HCT116 (cell line): Measurements from ENCODE around the gene NRCAM. TPM values are rescaled to one million over a fixed set of nuclear protein-coding genes. Genes with fewer than 3 reads are reported as not detected.

Experiments used
- ATAC-seq: fragments of 200-7000 bp; cut with Tn5 transposase; 2 replicates; pipeline ENCODE4 v1.9.1; 2020; ENCODE audit warnings: mild to moderate bottlenecking, moderate library complexity
- BruUV-seq: library from RNA; stranded (reverse); fragments of 400-500 nt; replicated peaks from 2 replicates; lab custom pipeline; 2021; lab: Mats Ljungman, UMichigan
- CTCF ChIA-PET: fragments of 300-600 bp; sonication (Branson Sonifier 250); formaldehyde crosslinking; loops from one replicate; lab custom pipeline; 2021; ENCODE audit warnings: antibody characterized with exemption; lab: Charles Lee
- POLR2A ChIA-PET: fragments of 300-600, 350-600 bp; sonication (Branson Sonifier 250); formaldehyde crosslinking; loops from one replicate; lab custom pipeline; 2021; ENCODE audit warnings: antibody characterized with exemption; lab: Charles Lee
- RAD21 ChIA-PET, 2 experiments: fragments of 300-600 bp; sonication (Branson Sonifier 250); formaldehyde crosslinking; loops; one replicate each; lab custom pipeline; 2023; ENCODE audit warnings: low total read pairs in 2 of 2; ENCODE audit not compliant: uncharacterized antibody in 2 of 2, unreplicated experiment in 2 of 2, low non-redundant PET in 1 of 2; lab: Charles Lee
- DNase-seq: peaks from one replicate; pipeline ENCODE4 v3.0.0-alpha.2; 2010; ENCODE audit warnings: low read depth, low spot score
- H2AFZ ChIP-seq: fragments of 200-600 bp; shearing (Covaris generic), sonication (generic); 2 replicates; pipeline ENCODE4 v1.6.1; 2017; ENCODE audit warnings: low read depth, mixed run types, mixed read lengths, antibody characterized with exemption, low read length; ENCODE audit not compliant: poor library complexity, severe bottlenecking
- H3K27ac ChIP-seq: 2 replicates; pipeline ENCODE4 v1.5.1; 2012; ENCODE audit warnings: low read depth, low read length
- H3K27me3 ChIP-seq: fragments of 200-600 bp; sonication (generic); 2 replicates; pipeline ENCODE4 v1.6.1; 2016; ENCODE audit warnings: mixed run types, low read length, mixed read lengths; ENCODE audit not compliant: insufficient read depth
- H3K36me3 ChIP-seq, 2 experiments: fragments of 200-500 bp in 1 of 2; fragments of 200-600 bp in 1 of 2; sonication (Bioruptor generic) in 1 of 2; sonication (generic) in 1 of 2; 2 replicates each; pipeline versions ENCODE4 v1.5.1 to v1.6.1; 2014 to 2016; ENCODE audit warnings: low read length in 2 of 2, inconsistent platforms in 1 of 2, mixed read lengths in 1 of 2, mixed run types in 1 of 2; ENCODE audit not compliant: insufficient read depth in 2 of 2, control insufficient read depth in 1 of 2
- H3K4me1 ChIP-seq, 2 experiments: fragments of 200-600 bp in 1 of 2; sonication (generic) in 1 of 2; 2 replicates each; pipeline versions ENCODE4 v1.5.1 to v1.6.1; 2012 to 2017; ENCODE audit warnings: low read length in 2 of 2, inconsistent platforms in 1 of 2, mild to moderate bottlenecking in 1 of 2, mixed read lengths in 1 of 2, mixed run types in 1 of 2, moderate library complexity in 1 of 2; ENCODE audit not compliant: insufficient read depth in 2 of 2, control insufficient read depth in 1 of 2
- H3K4me2 ChIP-seq: fragments of 200-600 bp; sonication (generic); 2 replicates; pipeline ENCODE4 v1.6.1; 2017; ENCODE audit warnings: mixed run types, low read length, mixed read lengths
- H3K4me3 ChIP-seq, 2 experiments: fragments of 200-600 bp in 1 of 2; sonication (generic) in 1 of 2; replicated peaks in 1 of 2; 2 replicates each; pipeline ENCODE4 v1.5.1; 2011 to 2016; ENCODE audit warnings: low read length in 2 of 2, control low read depth in 1 of 2, low read depth in 1 of 2, mild to moderate bottlenecking in 1 of 2, mixed read lengths in 1 of 2, mixed run types in 1 of 2
- H3K79me2 ChIP-seq: fragments of 200-600 bp; sonication (generic); 2 replicates; pipeline ENCODE4 v1.6.1; 2017; ENCODE audit warnings: mild to moderate bottlenecking, mixed run types, low read length, moderate library complexity, mixed read lengths; ENCODE audit not compliant: insufficient read depth
- H3K9ac ChIP-seq: fragments of 200-600 bp; sonication (generic); 2 replicates; pipeline ENCODE4 v1.6.1; 2016; ENCODE audit warnings: low read length, mixed read lengths
- H3K9me2 ChIP-seq: fragments of 200-600 bp; sonication (generic), shearing (Covaris generic); 2 replicates; pipeline ENCODE4 v1.6.1; 2017; ENCODE audit warnings: mixed run types, mild to moderate bottlenecking, moderate library complexity; ENCODE audit not compliant: insufficient read depth
- H3K9me3 ChIP-seq, 2 experiments: fragments of 200-500 bp in 1 of 2; fragments of 200-600 bp in 1 of 2; sonication (Bioruptor generic) in 1 of 2; sonication (generic) in 1 of 2; 2 replicates each; pipeline ENCODE4 v1.6.1; 2014 to 2017; ENCODE audit warnings: low read length in 2 of 2, mixed read lengths in 2 of 2, inconsistent platforms in 1 of 2, low read depth in 1 of 2, mild to moderate bottlenecking in 1 of 2, mixed run types in 1 of 2, moderate library complexity in 1 of 2; ENCODE audit not compliant: control insufficient read depth in 1 of 2, insufficient read depth in 1 of 2
- H4K20me1 ChIP-seq: fragments of 200-600 bp; sonication (generic), shearing (Covaris generic); 2 replicates; pipeline ENCODE4 v1.6.1; 2017; ENCODE audit warnings: mixed run types, mild to moderate bottlenecking, moderate library complexity; ENCODE audit not compliant: insufficient read depth
- ATF3 ChIP-seq: IDR thresholded peaks from 2 replicates; pipeline ENCODE4 v1.6.1; 2012
- CBX3 ChIP-seq: IDR thresholded peaks from 2 replicates; pipeline ENCODE4 v1.6.1; 2012; ENCODE audit warnings: low read depth
- CEBPB ChIP-seq: IDR thresholded peaks from 2 replicates; pipeline ENCODE4 v1.6.1; 2012; ENCODE audit warnings: low read depth
- EGR1 ChIP-seq: IDR thresholded peaks from 2 replicates; pipeline ENCODE4 v1.6.1; 2012; ENCODE audit warnings: low read depth
- EZH2 ChIP-seq: fragments of 200-600 bp; sonication (generic); IDR thresholded peaks from 2 replicates; pipeline ENCODE4 v1.6.1; 2017; ENCODE audit warnings: antibody characterized with exemption, mixed run types
- FOSL1 ChIP-seq: IDR thresholded peaks from 2 replicates; pipeline ENCODE4 v1.6.1; 2012; ENCODE audit warnings: low read depth
- JUND ChIP-seq: IDR thresholded peaks from 2 replicates; pipeline ENCODE4 v1.6.1; 2012
- SP1 ChIP-seq: IDR thresholded peaks from 2 replicates; pipeline ENCODE4 v1.6.1; 2012; ENCODE audit warnings: low read depth
- SRF ChIP-seq: IDR thresholded peaks from 2 replicates; pipeline ENCODE4 v1.6.1; 2012; ENCODE audit warnings: low read depth
- TCF7L2 ChIP-seq: IDR thresholded peaks from 2 replicates; pipeline ENCODE4 v1.7.0; 2011; ENCODE audit warnings: borderline replicate concordance, inconsistent platforms; ENCODE audit not compliant: insufficient read depth, insufficient read length; ENCODE audit errors: extremely low read depth
- ZBTB33 ChIP-seq: IDR thresholded peaks from 2 replicates; pipeline ENCODE4 v1.6.1; 2011; ENCODE audit warnings: mild to moderate bottlenecking, low read length, moderate library complexity; ENCODE audit not compliant: insufficient replicate concordance; ENCODE audit errors: extremely low read depth
- ZNF274 ChIP-seq: fragments of 200-500 bp; sonication (Bioruptor generic); IDR thresholded peaks from 2 replicates; pipeline ENCODE4 v1.6.1; 2014; ENCODE audit warnings: mild to moderate bottlenecking, low read depth, low read length, inconsistent platforms
- intact Hi-C: fragments of 100-400 bp; cut with micrococcal nuclease; formaldehyde crosslinking; loops from 2 replicates; pipeline ENCODE4 v1.10.0; 2022
- total RNA-seq: library from RNA; stranded (reverse); gene quantifications from one replicate; pipeline ENCODE4 v1.2.1, GENCODE V29; 2021; ENCODE audit not compliant: unreplicated experiment
- TF ChIP-seq, protein P1 (sequence below), 3 experiments: fragments of 200-600 bp in 1 of 3; sonication (generic) in 1 of 3; IDR thresholded peaks in 2 of 3; conservative IDR thresholded peaks in 1 of 3; 2 replicates each; pipeline ENCODE4 v1.5.1; 2012 to 2017; ENCODE audit warnings: low read depth in 2 of 3, low read length in 2 of 3, antibody characterized with exemption in 1 of 3, borderline replicate concordance in 1 of 3, control low read depth in 1 of 3, mild to moderate bottlenecking in 1 of 3, mixed read lengths in 1 of 3, mixed run types in 1 of 3, moderate library complexity in 1 of 3; ENCODE audit not compliant: insufficient read depth in 1 of 3

Gene NRCAM
- total RNA-seq, 1 experiment from 2014 or later: 0.15 TPM

DNA sequence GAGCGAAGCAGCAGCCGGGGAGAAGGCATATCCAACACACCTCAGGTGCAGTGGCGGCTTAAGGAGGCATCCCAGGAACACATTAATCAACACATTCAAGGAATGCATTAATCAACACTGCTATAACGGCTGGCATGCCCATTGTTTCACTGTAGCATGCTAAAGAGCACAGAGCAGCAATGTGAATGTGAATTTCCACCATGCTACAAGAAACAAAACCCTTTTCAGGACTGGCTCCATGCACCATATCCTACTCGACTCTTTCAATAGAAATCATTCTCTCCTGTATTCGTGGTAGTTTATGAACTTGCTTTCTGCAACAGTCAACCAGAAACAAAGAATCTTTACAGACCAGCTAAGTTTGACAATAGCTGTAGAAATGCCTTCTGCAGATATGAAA is 149.0 kb downstream of the NRCAM start:
- intact Hi-C loops: no loop called here
- CTCF ChIA-PET: no interaction called here
- ATAC-seq (no peak), DNase-seq (no peak)
- H3K27ac ChIP-seq: no peak overlapping the region
- BruUV-seq: no TSS peak
- no peak overlapping the region for H3K4me2 ChIP-seq
- no peak overlapping the region for H2AFZ ChIP-seq
- no peaks in the 10 kb centered on the region for H3K4me1 ChIP-seq
- H4K20me1 ChIP-seq: no peaks in the 10 kb centered on the region
- H3K27me3 ChIP-seq: no peaks in the 10 kb centered on the region
- H3K9me2 ChIP-seq: no peaks in the 10 kb centered on the region
- RAD21 ChIA-PET: no interaction called here
- H3K36me3 ChIP-seq: no peaks in the 10 kb centered on the region
- no peaks in the 10 kb centered on the region for H3K9me3 ChIP-seq
- TF ChIP-seq JUND: no peak
- TF ChIP-seq ZBTB33: no peak
- no peak for TF ChIP-seq SP1
- no peak for TF ChIP-seq ZNF274
- TF ChIP-seq CEBPB: no peak
- no peak for TF ChIP-seq TCF7L2
- TF ChIP-seq EGR1: no peak
- no peak for TF ChIP-seq CBX3
- POLR2A ChIA-PET: no interaction called here
- H3K9ac ChIP-seq: no peak overlapping the region
- no peaks in the 10 kb centered on the region for H3K79me2 ChIP-seq
- no peak overlapping the region for H3K4me3 ChIP-seq

- Histone ChIP-seq H3K9ac (no peak overlapping the region), H3K9me3 (no peaks in the 10 kb centered on the region), H3K27me3 (no peaks in the 10 kb centered on the region), H3K36me3 (no peaks in the 10 kb centered on the region), H3K4me2 (no peak overlapping the region), H2AFZ (no peak overlapping the region), H3K79me2 (no peaks in the 10 kb centered on the region), H4K20me1 (no peaks in the 10 kb centered on the region), H3K27ac (no peak overlapping the region), H3K9me2 (no peaks in the 10 kb centered on the region), H3K4me3 (no peak overlapping the region), H3K4me1 (peaks cover 0 to 9% of the 10 kb centered on the region in 2 experiments; a peak in 3 of 4 replicates)
- intact Hi-C loops: no loop called here
- RAD21 ChIA-PET: no interaction called here
- CTCF ChIA-PET: no interaction called here
- DNase-seq (no peak), ATAC-seq (no peak)
- no TSS peak for BruUV-seq
- POLR2A ChIA-PET: no interaction called here
- TF ChIP-seq ZBTB33 (no peak), SRF (no peak), EZH2 (no peak), FOSL1 (no peak), CBX3 (no peak), ATF3 (no peak)
- TF ChIP-seq, protein P1, sequence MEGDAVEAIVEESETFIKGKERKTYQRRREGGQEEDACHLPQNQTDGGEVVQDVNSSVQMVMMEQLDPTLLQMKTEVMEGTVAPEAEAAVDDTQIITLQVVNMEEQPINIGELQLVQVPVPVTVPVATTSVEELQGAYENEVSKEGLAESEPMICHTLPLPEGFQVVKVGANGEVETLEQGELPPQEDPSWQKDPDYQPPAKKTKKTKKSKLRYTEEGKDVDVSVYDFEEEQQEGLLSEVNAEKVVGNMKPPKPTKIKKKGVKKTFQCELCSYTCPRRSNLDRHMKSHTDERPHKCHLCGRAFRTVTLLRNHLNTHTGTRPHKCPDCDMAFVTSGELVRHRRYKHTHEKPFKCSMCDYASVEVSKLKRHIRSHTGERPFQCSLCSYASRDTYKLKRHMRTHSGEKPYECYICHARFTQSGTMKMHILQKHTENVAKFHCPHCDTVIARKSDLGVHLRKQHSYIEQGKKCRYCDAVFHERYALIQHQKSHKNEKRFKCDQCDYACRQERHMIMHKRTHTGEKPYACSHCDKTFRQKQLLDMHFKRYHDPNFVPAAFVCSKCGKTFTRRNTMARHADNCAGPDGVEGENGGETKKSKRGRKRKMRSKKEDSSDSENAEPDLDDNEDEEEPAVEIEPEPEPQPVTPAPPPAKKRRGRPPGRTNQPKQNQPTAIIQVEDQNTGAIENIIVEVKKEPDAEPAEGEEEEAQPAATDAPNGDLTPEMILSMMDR (IDR thresholded peaks at IDR 0.05 in 2 of 3, conservative IDR thresholded peaks at IDR 0.05 in 1 of 3; ENCODE audit: borderline replicate concordance in 1 of 3, insufficient read depth in 1 of 3, low read depth in 2 of 3, low read length in 2 of 3): no peak
These were observed 152.9 kb downstream of the NRCAM start for GRCh38 chr7:108303332-108303731.
